Liver (tissue), 9 donors: ENCODE results near the gene FBXO24. TPM values are rescaled to one million over a fixed set of nuclear protein-coding genes. Genes with fewer than 3 reads are reported as not detected.

Experiments
- DNase-seq: peaks from one replicate; pipeline ENCODE4 v3.0.0-alpha.2; 2017; ENCODE audit warnings: low spot score
- H3K27ac ChIP-seq, 2 donors: one replicate each; pipeline ENCODE4 v1.7.0; 2013; ENCODE audit warnings: inconsistent platforms in 2 of 2, low read length in 2 of 2, control low read depth in 1 of 2, low read depth in 1 of 2, mild to moderate bottlenecking in 1 of 2
- H3K27me3 ChIP-seq, 4 donors: one replicate each; pipeline versions ENCODE4 v1.6.1 to v1.7.0; 2013; ENCODE audit warnings: low read length in 3 of 4, inconsistent platforms in 1 of 4, mild to moderate bottlenecking in 1 of 4, moderate library complexity in 1 of 4; ENCODE audit not compliant: control insufficient read depth in 4 of 4, insufficient read depth in 4 of 4
- H3K36me3 ChIP-seq, 4 donors: one replicate each; pipeline versions ENCODE4 v1.6.1 to v1.7.0; 2013; ENCODE audit warnings: low read length in 3 of 4, mild to moderate bottlenecking in 3 of 4, low read depth in 1 of 4, moderate library complexity in 1 of 4; ENCODE audit not compliant: control insufficient read depth in 4 of 4, insufficient read depth in 3 of 4
- H3K4me1 ChIP-seq, 4 donors: one replicate each; pipeline versions ENCODE4 v1.6.1 to v1.7.0; 2013; ENCODE audit warnings: low read length in 3 of 4, mild to moderate bottlenecking in 3 of 4, moderate library complexity in 1 of 4; ENCODE audit not compliant: control insufficient read depth in 4 of 4, insufficient read depth in 4 of 4
- H3K4me3 ChIP-seq, 3 donors: one replicate each; pipeline versions ENCODE4 v1.6.1 to v1.7.0; 2013; ENCODE audit warnings: low read length in 3 of 3, control low read depth in 1 of 3, low read depth in 1 of 3, mild to moderate bottlenecking in 1 of 3
- H3K9ac ChIP-seq, 2 donors: one replicate each; pipeline ENCODE4 v1.7.0; 2013; ENCODE audit warnings: low read length in 2 of 2, mild to moderate bottlenecking in 2 of 2, moderate library complexity in 2 of 2, control low read depth in 1 of 2, low read depth in 1 of 2
- H3K9me3 ChIP-seq, 4 donors: one replicate each; pipeline versions ENCODE4 v1.6.1 to v1.7.0; 2013; ENCODE audit warnings: low read length in 3 of 4; ENCODE audit not compliant: control insufficient read depth in 4 of 4
- ATF3 ChIP-seq: IDR thresholded peaks from 2 replicates; pipeline ENCODE4 v1.6.1; 2016; ENCODE audit warnings: antibody characterized with exemption
- CTCF ChIP-seq: fragments of 150-350 bp; IDR thresholded peaks from 2 replicates; pipeline ENCODE4 v1.5.1; 2017; ENCODE audit warnings: improper control_type of control experiment, low read depth, low read length; ENCODE audit not compliant: missing input control
- GABPA ChIP-seq, 2 donors: IDR thresholded peaks in 1 of 2; conservative IDR thresholded peaks in 1 of 2; 2 replicates each; pipeline ENCODE4 v1.6.1; 2016; ENCODE audit warnings: antibody characterized with exemption in 2 of 2, mild to moderate bottlenecking in 1 of 2, moderate library complexity in 1 of 2
- HNF4A ChIP-seq, 2 donors: conservative IDR thresholded peaks; 2 replicates each; pipeline ENCODE4 v1.6.1; 2016; ENCODE audit warnings: antibody characterized with exemption in 2 of 2, mild to moderate bottlenecking in 2 of 2
- MAX ChIP-seq: IDR thresholded peaks from 2 replicates; pipeline ENCODE4 v1.6.1; 2016; ENCODE audit warnings: antibody characterized with exemption
- RAD21 ChIP-seq, 2 donors: IDR thresholded peaks; 2 replicates each; pipeline ENCODE4 v1.6.1; 2016; ENCODE audit warnings: antibody characterized with exemption in 2 of 2, mild to moderate bottlenecking in 2 of 2
- RXRA ChIP-seq, 2 donors: IDR thresholded peaks; 2 replicates each; pipeline ENCODE4 v1.6.1; 2017 to 2018; ENCODE audit warnings: antibody characterized with exemption in 2 of 2, mild to moderate bottlenecking in 1 of 2
- SP1 ChIP-seq: IDR thresholded peaks from 2 replicates; pipeline ENCODE4 v1.6.1; 2018; ENCODE audit warnings: antibody characterized with exemption, mild to moderate bottlenecking
- TAF1 ChIP-seq: conservative IDR thresholded peaks from 2 replicates; pipeline ENCODE4 v1.6.1; 2016; ENCODE audit warnings: antibody characterized with exemption, mild to moderate bottlenecking
- YY1 ChIP-seq: IDR thresholded peaks from 2 replicates; pipeline ENCODE4 v1.6.1; 2016; ENCODE audit warnings: antibody characterized with exemption, mild to moderate bottlenecking
- WGBS: extraction: QIAGEN DNeasy Blood & Tissue Kit; methylation state at CpG from one replicate; pipeline ENCODE4 v1.1.7; 2013; 5-methylcytosine and 5-hydroxymethylcytosine counted together
- polyA plus RNA-seq, 2 donors: library from polyadenylated mRNA; stranded (reverse) in 1 of 2; unstranded in 1 of 2; fragments of 200-250 nt in 1 of 2; fragments of >200 nt in 1 of 2; fragmentation: Nextera tagmentation in 1 of 2; extraction: Ambion mirVana in 1 of 2; gene quantifications; one replicate each; pipeline versions ENCODE4 v1.2.1 to v1.2.3, GENCODE V29; 2013 to 2015
- total RNA-seq, 2 donors: library from RNA; depleted of rRNA; stranded (reverse); fragments of >200 nt; gene quantifications; one replicate each; pipeline ENCODE4 v1.2.3, GENCODE V29; 2014
- donor health status: healthy.
- donor health status: healthy.
- donor health status: healthy.
- donor health status: healthy.
- donor health status: healthy.

The FBXO24 gene
- total and polyA plus RNA-seq, 4 donors, result 0.25 to 1.3 (median 0.50) TPM

GRCh38 chr7:100604028-100604975, 18.2 kb downstream of the FBXO24 start:
- H3K4me1 ChIP-seq, result peaks cover 8 to 37% (median 21%) of the 10 kb centered on the region in 4 donors
- H3K9ac ChIP-seq, result peak overlapping the region; percentile 43
- H3K36me3 ChIP-seq, result no peaks in the 10 kb centered on the region

GRCh38 chr7:100604976-100605911, 19.1 kb downstream of the FBXO24 start:
- TF ChIP-seq MAX (peak; percentile 22), TAF1 (no peak), GABPA (IDR thresholded peaks at IDR 0.05 in 1 of 2, conservative IDR thresholded peaks at IDR 0.05 in 1 of 2) (no peak), HNF4A (conservative IDR thresholded peaks at IDR 0.05) (peak in 1 of 2 donors; percentile 11), ATF3 (no peak), CTCF (no peak), RXRA (IDR thresholded peaks at IDR 0.05) (no peak), SP1 (peak; percentile 17)
- peak overlapping the region; percentile 60 to 67 for H3K27ac ChIP-seq
- H3K36me3 ChIP-seq, result no peaks in the 10 kb centered on the region
- no peak for DNase-seq
- whole genome bisulfite sequencing, result 10% methylated on average over 68 of the region's 68 CpGs
- no peak overlapping the region for H3K9ac ChIP-seq
- peaks cover 8 to 37% (median 21%) of the 10 kb centered on the region in 4 donors for H3K4me1 ChIP-seq
- no peaks in the 10 kb centered on the region for H3K9me3 ChIP-seq
- H3K4me3 ChIP-seq, result peak overlapping the region in 2 of 3 donors; percentile 64 to 74
- H3K27me3 ChIP-seq, result no peaks in the 10 kb centered on the region

More at GRCh38 chr7:100604028-100604975, 18.2 kb downstream of the FBXO24 start:
- WGBS, result 6% methylated on average over 70 of the region's 70 CpGs
- TF ChIP-seq RAD21 (IDR thresholded peaks at IDR 0.05), result peak; percentile 25 to 36
- peak in 1 of 2 donors; percentile 24 for TF ChIP-seq RXRA (IDR thresholded peaks at IDR 0.05)
- no peak for TF ChIP-seq YY1
- peak; percentile 3 for TF ChIP-seq CTCF
- Histone ChIP-seq H3K9me3 (no peaks in the 10 kb centered on the region), H3K27me3 (no peaks in the 10 kb centered on the region), H3K4me3 (peak overlapping the region; percentile 0 to 74 (median 64)), H3K27ac (peak overlapping the region; percentile 67 to 72)
- DNase-seq, result peak; percentile 74
